Measurements from ENCODE around the gene YRDC.
"Not testable (repeated sequence)": the region's sequence is repeated elsewhere in the genome, so short reads cannot be mapped to it uniquely, and the experiment has no call there.

Gene YRDC

GRCh38 chr1:37776946-37777516 lies 31.0 kb downstream of the YRDC start:
- no peak for DNase-seq

DNA sequence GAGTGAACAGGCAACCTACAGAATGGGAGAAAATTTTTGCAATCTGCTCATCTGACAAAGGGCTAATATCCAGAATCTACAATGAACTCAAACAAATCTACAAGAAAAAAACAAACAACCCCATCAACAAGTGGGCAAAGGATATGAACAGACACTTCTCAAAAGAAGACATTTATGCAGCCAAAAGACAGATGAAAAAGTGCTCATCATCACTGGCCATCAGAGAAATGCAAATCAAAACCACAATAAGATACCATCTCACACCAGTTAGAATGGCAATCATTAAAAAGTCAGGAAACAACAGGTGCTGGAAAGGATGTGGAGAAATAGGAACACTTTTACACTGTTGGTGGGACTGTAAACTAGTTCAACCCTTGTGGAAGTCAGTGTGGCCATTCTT lies 36.6 kb downstream of the YRDC start:
- DNase-seq = not testable (repeated sequence)

- DNase-seq = no peak
These were observed 40.5 kb downstream of the YRDC start for GRCh38 chr1:37767488-37767887.

DNA sequence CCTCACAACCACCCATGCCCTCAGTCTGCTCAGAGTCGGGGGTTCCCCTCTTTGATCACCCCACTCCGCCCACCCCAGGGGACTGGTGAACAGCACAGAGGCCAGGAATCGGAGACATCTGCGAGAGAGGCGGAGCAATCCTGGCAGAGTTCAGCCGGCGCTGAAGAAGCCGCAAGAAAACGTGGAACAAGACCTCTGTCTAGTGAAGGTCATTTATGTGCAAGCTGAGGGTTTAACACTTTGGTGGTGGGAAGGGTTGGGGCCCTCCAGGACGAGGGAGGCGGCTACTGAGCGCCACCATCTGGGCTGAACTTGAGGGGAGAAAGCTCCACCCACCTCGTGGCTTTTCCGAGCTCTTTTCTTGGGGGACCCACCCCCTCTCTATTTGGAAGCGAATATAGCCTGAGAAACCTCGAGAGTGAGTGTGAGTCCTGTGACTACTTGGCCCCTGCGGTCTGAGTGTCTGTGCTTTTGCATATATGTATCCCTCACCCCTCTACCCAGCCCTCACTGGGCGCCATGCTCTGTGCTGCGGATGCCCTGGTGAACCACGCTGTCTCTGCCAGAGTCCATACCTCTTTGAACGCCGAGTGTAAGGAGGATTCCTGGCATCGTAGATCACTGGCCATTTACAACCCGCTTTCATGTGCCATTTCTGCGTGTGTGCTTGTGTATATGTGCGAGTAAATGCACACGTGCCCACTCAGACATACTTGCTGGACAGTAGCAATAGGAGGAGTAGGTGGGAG lies 41.9 kb downstream of the YRDC start:
- peak in 8 of 51 donors; percentile 3 to 50 (median 24) for DNase-seq

DNA sequence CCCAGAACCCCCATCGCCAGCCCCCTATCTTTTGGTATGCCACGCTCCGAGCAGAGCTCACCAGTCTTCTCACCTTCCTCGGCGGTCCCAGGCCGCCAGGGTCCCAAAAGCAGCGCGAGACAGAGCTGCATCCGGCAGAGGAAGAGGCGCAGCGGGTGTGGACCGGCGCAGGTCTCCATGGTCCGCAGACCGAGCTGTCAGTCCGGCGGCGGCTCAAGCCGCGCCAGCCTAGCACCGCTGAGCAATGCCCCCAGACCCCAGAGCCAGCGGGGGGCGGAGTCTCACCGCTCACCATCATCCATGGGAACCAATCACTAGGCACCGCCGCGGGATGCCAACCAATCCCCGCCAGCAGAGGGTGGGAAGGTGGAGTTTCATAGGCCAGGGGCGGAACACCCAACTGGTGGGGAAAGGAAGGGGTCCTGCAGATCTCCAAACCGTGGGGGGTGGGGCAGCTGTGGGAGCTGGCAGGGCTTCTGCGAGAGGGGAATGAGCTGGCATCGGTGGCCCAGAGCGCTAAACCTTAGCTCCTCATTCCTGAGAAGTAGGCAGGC lies 43.0 kb downstream of the YRDC start, which contains the start of gene EPHA10:
Gene EPHA10 (minus strand): TSS at position 233 of the 554 bp plus-strand sequence. CDS start 54 bp downstream, at position 179.
- peak in 31 of 51 donors; percentile 7 to 73 (median 41) for DNase-seq

DNA sequence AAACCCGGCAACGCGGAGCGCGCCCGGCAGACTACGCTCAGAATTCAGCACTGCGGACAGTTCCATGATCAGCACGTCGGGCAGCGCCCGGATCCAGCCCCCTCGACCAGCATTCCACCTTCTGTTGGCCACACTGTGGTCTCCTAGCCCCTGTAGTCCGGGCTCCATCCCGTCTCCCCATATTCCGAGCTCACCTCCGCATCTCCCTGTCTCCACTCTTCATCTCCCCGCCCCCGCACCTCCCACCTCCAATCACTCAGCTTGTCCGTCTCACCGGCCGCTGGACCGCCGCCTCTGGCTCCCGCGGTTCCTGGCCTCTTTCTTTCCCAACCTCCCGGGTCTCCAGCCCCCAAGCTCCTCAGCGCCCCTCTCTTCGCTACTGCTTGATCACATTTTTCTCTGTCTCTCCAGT lies 43.6 kb downstream of the YRDC start:
- peak in 14 of 51 donors; percentile 6 to 47 (median 21) for DNase-seq

DNA sequence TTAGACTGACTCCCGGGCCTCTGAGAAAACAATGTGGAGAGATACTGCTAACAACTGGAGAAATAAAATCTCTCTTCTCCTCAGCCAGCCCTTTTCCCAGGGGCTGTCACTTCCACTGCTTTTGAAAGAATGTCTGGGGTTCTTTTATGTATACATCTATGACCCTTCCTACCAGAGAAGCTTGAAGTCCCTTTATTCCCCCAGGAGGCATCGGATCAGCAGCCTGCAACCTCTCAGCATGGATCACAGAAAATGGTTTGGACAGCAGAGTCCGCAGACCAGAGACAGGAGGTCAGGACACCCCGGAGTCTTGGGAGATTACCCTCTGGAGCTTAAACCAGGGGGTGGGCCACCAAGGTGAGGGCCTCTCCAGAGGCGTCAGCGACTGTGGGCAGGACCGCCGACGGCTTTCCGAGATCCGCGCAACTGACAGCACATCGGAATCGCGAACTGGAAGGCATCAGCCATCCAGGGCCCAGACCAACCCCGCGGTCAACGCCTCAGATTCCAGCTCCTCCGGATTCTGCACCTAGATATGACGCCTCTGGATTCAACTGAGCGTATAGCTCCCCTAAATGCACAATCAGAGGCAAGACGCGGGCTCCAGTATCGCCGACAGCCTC lies 44.1 kb downstream of the YRDC start:
- peak in 1 of 51 donors; percentile 47 for DNase-seq

DNA sequence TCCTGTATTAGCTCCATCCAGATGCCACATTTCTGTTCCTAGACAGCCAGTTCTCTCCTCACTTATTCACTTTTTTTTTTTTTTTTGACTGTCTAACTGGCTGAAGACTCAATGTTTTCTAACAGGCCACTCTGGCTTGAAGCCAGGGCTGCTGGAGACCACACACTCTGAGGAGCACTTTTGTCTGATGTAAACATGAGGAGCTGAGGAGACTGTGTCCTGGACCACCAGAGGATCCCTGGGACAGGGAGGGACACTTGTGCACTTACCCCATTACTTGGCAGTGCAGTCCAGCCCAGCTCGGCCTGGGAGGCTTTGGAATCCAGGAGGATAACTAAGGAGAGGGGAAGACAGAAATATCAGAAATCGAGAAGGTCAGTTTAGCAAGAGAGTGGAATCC lies 45.5 kb downstream of the YRDC start:
- no peak for DNase-seq

DNA sequence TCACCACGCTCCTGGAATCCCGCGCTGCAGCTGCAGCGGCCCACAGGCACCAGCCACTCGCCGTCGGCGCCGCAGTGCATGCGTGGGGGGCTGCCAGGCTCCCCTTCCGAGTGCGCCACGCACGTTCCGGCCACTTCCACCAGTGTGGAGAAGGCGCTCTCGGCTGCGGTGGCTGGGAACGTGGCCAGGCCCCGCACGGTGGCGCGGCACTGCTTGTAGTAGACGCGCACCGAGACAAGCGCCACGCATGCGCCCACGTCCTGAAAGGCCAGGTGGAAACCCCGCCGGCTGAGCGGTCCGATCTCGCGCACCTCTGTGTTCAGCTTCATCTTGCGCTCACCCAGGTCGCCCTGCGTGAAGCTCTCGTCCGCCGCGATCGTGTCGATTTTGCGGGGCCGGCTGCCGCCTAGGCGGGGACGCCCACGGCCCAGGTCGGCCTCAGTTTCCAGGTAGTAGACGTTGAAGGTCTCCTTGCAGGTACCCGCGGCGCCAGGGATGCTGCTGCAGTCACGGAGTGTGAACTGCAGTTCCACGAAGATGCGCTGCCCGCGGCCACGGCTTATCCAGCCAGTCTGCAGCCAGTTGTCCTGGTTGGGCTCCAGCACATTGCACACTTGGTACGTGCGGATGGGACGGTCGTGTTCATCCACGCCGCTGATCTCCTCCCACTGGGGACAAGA lies 46.5 kb downstream of the YRDC start:
- no peak for DNase-seq

DNA sequence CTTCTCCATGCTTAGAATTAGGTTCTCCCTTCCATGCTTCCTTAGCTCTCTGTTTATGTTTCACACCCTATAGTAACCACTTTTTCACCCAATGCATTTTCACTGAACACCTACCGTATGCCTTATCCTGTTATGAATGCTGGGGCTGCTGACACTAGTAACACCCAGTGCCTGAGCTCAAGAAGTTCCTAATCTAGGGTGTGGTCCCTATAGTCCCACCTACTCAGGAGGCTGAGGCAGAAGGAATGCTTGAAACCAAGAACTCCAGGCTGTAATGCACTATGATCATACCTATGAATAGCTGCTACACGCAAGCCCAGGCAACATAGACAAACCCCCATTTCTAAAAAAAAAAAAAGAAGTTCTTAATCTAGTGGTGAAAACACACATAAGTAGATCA lies 48.6 kb downstream of the YRDC start:
- DNase-seq = no peak

- no peak for DNase-seq
These were observed 52.0 kb downstream of the YRDC start for GRCh38 chr1:37755951-37756560.

- peak in 1 of 51 donors; percentile 29 for DNase-seq
These were observed 52.7 kb downstream of the YRDC start for GRCh38 chr1:37755290-37755689.

DNA sequence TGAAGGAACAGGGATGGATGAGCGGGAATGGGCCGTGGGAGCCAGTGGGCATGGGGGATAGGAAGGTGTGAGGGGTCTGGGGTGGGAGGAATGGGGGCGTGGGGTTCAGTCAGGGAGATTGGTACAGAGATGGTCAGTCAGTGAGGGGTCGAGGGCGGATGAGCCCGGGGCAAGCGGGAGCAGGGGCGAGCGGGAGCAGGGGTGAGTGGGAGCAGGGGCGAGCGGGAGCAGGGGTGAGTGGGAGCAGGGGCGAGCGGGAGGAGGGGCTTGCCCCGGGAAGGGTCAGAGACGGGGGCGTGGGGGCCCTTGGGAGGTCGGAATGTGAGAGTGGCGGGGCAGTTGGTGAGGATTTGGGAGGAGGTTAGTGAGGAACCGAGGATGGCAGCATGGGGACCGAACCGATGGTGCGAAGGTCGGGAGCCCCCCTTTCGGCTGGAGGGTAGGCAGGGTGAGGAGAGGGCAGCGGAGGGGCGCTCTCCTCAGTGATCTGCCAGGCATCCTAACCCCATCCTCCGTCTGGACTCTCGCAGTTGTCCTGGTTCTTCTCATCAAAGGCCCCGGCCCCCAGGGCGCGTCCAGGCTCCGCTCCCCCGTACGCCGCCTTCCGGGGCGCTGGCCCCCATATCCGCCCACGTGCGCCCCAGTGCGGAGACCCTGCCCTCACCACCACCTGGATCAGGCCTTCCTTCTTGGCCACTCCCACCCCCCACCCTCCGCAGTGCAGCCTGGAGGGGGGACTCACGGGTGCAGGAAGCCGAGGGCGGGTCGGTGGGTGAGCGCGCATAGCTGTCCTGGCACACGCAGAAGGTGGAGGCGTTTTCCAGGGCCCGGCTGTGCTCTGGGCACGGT lies 54.3 kb downstream of the YRDC start:
- no peak for DNase-seq

All from hypothalamus (tissue), 51 donors.